ENCODE data around the gene TNFRSF1A. TPM values are rescaled to one million over a fixed set of nuclear protein-coding genes. Genes with fewer than 3 reads are reported as not detected.

Gene TNFRSF1A
- total and polyA plus RNA-seq, 4 donors, result 36.9 to 144 (median 88.4) TPM

- TF ChIP-seq YY1 (IDR thresholded peaks at IDR 0.05) (no peak), EGR1 (IDR thresholded peaks at IDR 0.05; ENCODE audit: low read depth in 2 of 2) (no peak), SP1 (IDR thresholded peaks at IDR 0.05) (no peak), NR2F2 (IDR thresholded peaks at IDR 0.05) (no peak), FOXA1 (IDR thresholded peaks at IDR 0.05) (no peak), ATF3 (IDR thresholded peaks at IDR 0.05) (no peak), HNF4A (conservative IDR thresholded peaks at IDR 0.05) (no peak), JUND (IDR thresholded peaks at IDR 0.05) (no peak), HNF4G (IDR thresholded peaks at IDR 0.05) (no peak), REST (IDR thresholded peaks at IDR 0.05) (no peak)
- TF ChIP-seq, protein P1, sequence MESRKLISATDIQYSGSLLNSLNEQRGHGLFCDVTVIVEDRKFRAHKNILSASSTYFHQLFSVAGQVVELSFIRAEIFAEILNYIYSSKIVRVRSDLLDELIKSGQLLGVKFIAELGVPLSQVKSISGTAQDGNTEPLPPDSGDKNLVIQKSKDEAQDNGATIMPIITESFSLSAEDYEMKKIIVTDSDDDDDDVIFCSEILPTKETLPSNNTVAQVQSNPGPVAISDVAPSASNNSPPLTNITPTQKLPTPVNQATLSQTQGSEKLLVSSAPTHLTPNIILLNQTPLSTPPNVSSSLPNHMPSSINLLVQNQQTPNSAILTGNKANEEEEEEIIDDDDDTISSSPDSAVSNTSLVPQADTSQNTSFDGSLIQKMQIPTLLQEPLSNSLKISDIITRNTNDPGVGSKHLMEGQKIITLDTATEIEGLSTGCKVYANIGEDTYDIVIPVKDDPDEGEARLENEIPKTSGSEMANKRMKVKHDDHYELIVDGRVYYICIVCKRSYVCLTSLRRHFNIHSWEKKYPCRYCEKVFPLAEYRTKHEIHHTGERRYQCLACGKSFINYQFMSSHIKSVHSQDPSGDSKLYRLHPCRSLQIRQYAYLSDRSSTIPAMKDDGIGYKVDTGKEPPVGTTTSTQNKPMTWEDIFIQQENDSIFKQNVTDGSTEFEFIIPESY (IDR thresholded peaks at IDR 0.05), result no peak
- DNase-seq (ENCODE audit: low spot score), result no peak
- H3K27me3 ChIP-seq (ENCODE audit: control insufficient read depth in 4 of 4, insufficient read depth in 4 of 4, low read length in 3 of 4), result no peaks in the 10 kb centered on the region
- H3K36me3 ChIP-seq (ENCODE audit: control insufficient read depth in 4 of 4, insufficient read depth in 3 of 4, low read depth in 1 of 4, low read length in 3 of 4), result peaks cover 1 to 5% (median 3%) of the 10 kb centered on the region in 4 donors
- WGBS, result 60% methylated on average over 2 of the region's 2 CpGs
- H3K27ac ChIP-seq (ENCODE audit: low read depth in 1 of 2, low read length in 2 of 2), result peak overlapping the region; percentile 60 to 82
- H3K9ac ChIP-seq (ENCODE audit: low read depth in 1 of 2, low read length in 2 of 2), result no peak overlapping the region
- peaks cover 6 to 47% (median 21%) of the 10 kb centered on the region in 4 donors for H3K4me1 ChIP-seq (ENCODE audit: control insufficient read depth in 4 of 4, insufficient read depth in 4 of 4, low read length in 3 of 4)
- H3K4me3 ChIP-seq (ENCODE audit: low read depth in 1 of 3, low read length in 3 of 3), result no peak overlapping the region
- no peaks in the 10 kb centered on the region for H3K9me3 ChIP-seq (ENCODE audit: control insufficient read depth in 4 of 4, low read length in 3 of 4)
Observed at GRCh38 chr12:6322969-6323339, 18.9 kb downstream of the TNFRSF1A start.

GRCh38 chr12:6322352-6322751 is 19.5 kb downstream of the TNFRSF1A start:
- TF ChIP-seq HNF4G (IDR thresholded peaks at IDR 0.05), result no peak
- TF ChIP-seq REST (IDR thresholded peaks at IDR 0.05), result no peak
- no peak for TF ChIP-seq RXRA (IDR thresholded peaks at IDR 0.05)
- no peak for TF ChIP-seq TAF1 (conservative IDR thresholded peaks at IDR 0.05)
- TF ChIP-seq CTCF (IDR thresholded peaks at IDR 0.05; ENCODE audit: low read depth, low read length, missing input control), result no peak
- TF ChIP-seq GABPA (IDR thresholded peaks at IDR 0.05 in 1 of 2, conservative IDR thresholded peaks at IDR 0.05 in 1 of 2), result no peak
- no peak for TF ChIP-seq EGR1 (IDR thresholded peaks at IDR 0.05; ENCODE audit: low read depth in 2 of 2)
- TF ChIP-seq, protein P2, sequence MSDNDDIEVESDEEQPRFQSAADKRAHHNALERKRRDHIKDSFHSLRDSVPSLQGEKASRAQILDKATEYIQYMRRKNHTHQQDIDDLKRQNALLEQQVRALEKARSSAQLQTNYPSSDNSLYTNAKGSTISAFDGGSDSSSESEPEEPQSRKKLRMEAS (IDR thresholded peaks at IDR 0.05), result no peak
- TF ChIP-seq NR2F2 (IDR thresholded peaks at IDR 0.05), result no peak
- no peak for TF ChIP-seq ATF3 (IDR thresholded peaks at IDR 0.05)
- no peak for TF ChIP-seq FOXA1 (IDR thresholded peaks at IDR 0.05)
- no peak for TF ChIP-seq YY1 (IDR thresholded peaks at IDR 0.05)
- TF ChIP-seq, protein P1 (IDR thresholded peaks at IDR 0.05), result no peak
- no peak for TF ChIP-seq FOXA2 (IDR thresholded peaks at IDR 0.05)
- no peak for TF ChIP-seq SP1 (IDR thresholded peaks at IDR 0.05)
- 90% methylated on average over 4 of the region's 4 CpGs for WGBS
- Histone ChIP-seq H3K9me3 (ENCODE audit: control insufficient read depth in 4 of 4, low read length in 3 of 4) (no peaks in the 10 kb centered on the region), H3K27ac (ENCODE audit: low read depth in 1 of 2, low read length in 2 of 2) (peak overlapping the region; percentile 49 to 82), H3K4me1 (ENCODE audit: control insufficient read depth in 4 of 4, insufficient read depth in 4 of 4, low read length in 3 of 4) (peaks cover 4 to 41% (median 18%) of the 10 kb centered on the region in 4 donors), H3K4me3 (ENCODE audit: low read depth in 1 of 3, low read length in 3 of 3) (no peak overlapping the region), H3K9ac (ENCODE audit: low read depth in 1 of 2, low read length in 2 of 2) (no peak overlapping the region), H3K27me3 (ENCODE audit: control insufficient read depth in 4 of 4, insufficient read depth in 4 of 4, low read length in 3 of 4) (no peaks in the 10 kb centered on the region), H3K36me3 (ENCODE audit: control insufficient read depth in 4 of 4, insufficient read depth in 3 of 4, low read depth in 1 of 4, low read length in 3 of 4) (peaks cover 0 to 3% (median 1%) of the 10 kb centered on the region in 4 donors)
- no peak for DNase-seq (ENCODE audit: low spot score)

Measured in liver (tissue), 9 donors.